RWPE2 (cell line): ENCODE data around the gene RGL4.

ENCODE experiments used
- ATAC-seq: fragments of 200-7000 bp; cut with Tn5 transposase; 3 replicates; pipeline ENCODE4 v1.9.1; 2021; ENCODE audit warnings: low read depth
- DNase-seq: peaks from one replicate; pipeline ENCODE4 v3.0.0-alpha.2; 2020; ENCODE audit warnings: low spot score
- H3K27ac ChIP-seq: fragments of 450-650 bp; 2 replicates; pipeline ENCODE4 v1.5.1; 2017; ENCODE audit warnings: mild to moderate bottlenecking; ENCODE audit not compliant: poor library complexity, severe bottlenecking
- H3K27me3 ChIP-seq: fragments of 250-450 bp; sonication (Bioruptor Pico); 2 replicates; pipeline ENCODE4 v1.5.1; 2021; ENCODE audit warnings: mild to moderate bottlenecking, moderate library complexity; ENCODE audit not compliant: insufficient read depth, poor library complexity, severe bottlenecking
- H3K36me3 ChIP-seq: fragments of 250-450 bp; sonication (Bioruptor Pico); 2 replicates; pipeline ENCODE4 v1.5.1; 2020; ENCODE audit warnings: low read depth, mild to moderate bottlenecking, moderate library complexity
- H3K4me1 ChIP-seq: fragments of 250-450 bp; sonication (Bioruptor Pico); 2 replicates; pipeline ENCODE4 v1.5.1; 2021; ENCODE audit warnings: mild to moderate bottlenecking, moderate library complexity; ENCODE audit not compliant: insufficient read depth, poor library complexity, severe bottlenecking
- H3K4me3 ChIP-seq: fragments of 250-450 bp; sonication (Bioruptor Pico); 2 replicates; pipeline ENCODE4 v1.5.1; 2021; ENCODE audit warnings: mild to moderate bottlenecking, moderate library complexity; ENCODE audit not compliant: severe bottlenecking
- H3K9me3 ChIP-seq: fragments of 250-450 bp; sonication (Bioruptor Pico); 2 replicates; pipeline ENCODE4 v1.5.1; 2021; ENCODE audit warnings: mild to moderate bottlenecking, moderate library complexity; ENCODE audit not compliant: severe bottlenecking
- CTCF ChIP-seq: fragments of 450-650 bp; IDR thresholded peaks from one replicate; pipeline ENCODE4 v1.5.1; 2017; ENCODE audit warnings: mild to moderate bottlenecking, moderate library complexity; ENCODE audit not compliant: poor library complexity, severe bottlenecking

Gene RGL4

GRCh38 chr22:23693979-23694680 lies 3.3 kb downstream of the RGL4 start:
- Histone ChIP-seq H3K4me1 (no peaks in the 10 kb centered on the region), H3K27ac (no peak overlapping the region), H3K4me3 (no peak overlapping the region), H3K36me3 (peaks cover 3% of the 10 kb centered on the region), H3K9me3 (no peaks in the 10 kb centered on the region), H3K27me3 (no peaks in the 10 kb centered on the region)
- DNase-seq (no peak), ATAC-seq (no peak)
- no peak for TF ChIP-seq CTCF

- no peak overlapping the region for H3K4me3 ChIP-seq
- H3K4me1 ChIP-seq = no peaks in the 10 kb centered on the region
- ATAC-seq = no peak
- DNase-seq = no peak
- TF ChIP-seq CTCF = no peak
- no peaks in the 10 kb centered on the region for H3K27me3 ChIP-seq
- peaks cover 13% of the 10 kb centered on the region for H3K36me3 ChIP-seq
- H3K9me3 ChIP-seq = no peaks in the 10 kb centered on the region
- H3K27ac ChIP-seq = no peak overlapping the region
Measured at GRCh38 chr22:23695141-23695540, 4.3 kb downstream of the RGL4 start.

- ATAC-seq (no peak), DNase-seq (no peak)
- Histone ChIP-seq H3K27ac (no peak overlapping the region), H3K27me3 (no peaks in the 10 kb centered on the region), H3K4me1 (no peaks in the 10 kb centered on the region), H3K36me3 (peaks cover 19% of the 10 kb centered on the region), H3K4me3 (no peak overlapping the region), H3K9me3 (no peaks in the 10 kb centered on the region)
- TF ChIP-seq CTCF = no peak
Measured at GRCh38 chr22:23695571-23696325, 4.9 kb downstream of the RGL4 start.

- Histone ChIP-seq H3K27ac (no peak overlapping the region), H3K4me1 (no peaks in the 10 kb centered on the region), H3K27me3 (no peaks in the 10 kb centered on the region), H3K4me3 (no peak overlapping the region), H3K9me3 (no peaks in the 10 kb centered on the region), H3K36me3 (peaks cover 19% of the 10 kb centered on the region)
- TF ChIP-seq CTCF = no peak
- no peak for ATAC-seq
- DNase-seq = no peak
Measured at GRCh38 chr22:23696326-23696851, 5.6 kb downstream of the RGL4 start.
